ENCODE measurements around the gene HIPK2. TPM values are rescaled to one million over a fixed set of nuclear protein-coding genes. Genes with fewer than 3 reads are reported as not detected.

The HIPK2 gene
- total RNA-seq, 1 donor from 2014 or later = 89.1 TPM

GRCh38 chr7:139574618-139575337 is 203.0 kb downstream of the HIPK2 start:
- peaks cover 32% of the 10 kb centered on the region for H3K36me3 Mint-ChIP-seq

GRCh38 chr7:139573871-139574270 is 203.9 kb downstream of the HIPK2 start:
- peak; percentile 45 for DNase-seq (ENCODE audit: extremely low spot score, unreplicated experiment)
- peaks cover 27% of the 10 kb centered on the region for H3K36me3 Mint-ChIP-seq
- H3K4me3 Mint-ChIP-seq = no peak overlapping the region
- no peaks in the 10 kb centered on the region for H3K9me3 Mint-ChIP-seq
- no peak overlapping the region for H3K27ac Mint-ChIP-seq
- no peaks in the 10 kb centered on the region for H3K4me1 Mint-ChIP-seq (ENCODE audit: unreplicated experiment)
- TF ChIP-seq CTCF (conservative IDR thresholded peaks at IDR 0.05) = no peak
- no peaks in the 10 kb centered on the region for H3K27me3 Mint-ChIP-seq

More at GRCh38 chr7:139574618-139575337, 203.0 kb downstream of the HIPK2 start:
- no peaks in the 10 kb centered on the region for H3K9me3 Mint-ChIP-seq
- no peak for TF ChIP-seq CTCF (conservative IDR thresholded peaks at IDR 0.05)
- H3K27me3 Mint-ChIP-seq = no peaks in the 10 kb centered on the region
- no peaks in the 10 kb centered on the region for H3K4me1 Mint-ChIP-seq (ENCODE audit: unreplicated experiment)
- DNase-seq (ENCODE audit: extremely low spot score, unreplicated experiment) = peak; percentile 66
- H3K27ac Mint-ChIP-seq = no peak overlapping the region
- H3K4me3 Mint-ChIP-seq = no peak overlapping the region

GRCh38 chr7:139572704-139573385 is 205.0 kb downstream of the HIPK2 start:
- Mint-ChIP-seq H3K27ac (no peak overlapping the region), H3K4me3 (no peak overlapping the region), H3K27me3 (no peaks in the 10 kb centered on the region), H3K9me3 (no peaks in the 10 kb centered on the region), H3K4me1 (ENCODE audit: unreplicated experiment) (no peaks in the 10 kb centered on the region), H3K36me3 (peaks cover 30% of the 10 kb centered on the region)
- no peak for TF ChIP-seq CTCF (conservative IDR thresholded peaks at IDR 0.05)
- peak; percentile 63 for DNase-seq (ENCODE audit: extremely low spot score, unreplicated experiment)

- H3K9me3 Mint-ChIP-seq = no peaks in the 10 kb centered on the region
- H3K4me1 Mint-ChIP-seq (ENCODE audit: unreplicated experiment) = no peaks in the 10 kb centered on the region
- no peak overlapping the region for H3K4me3 Mint-ChIP-seq
- peak; percentile 25 for DNase-seq (ENCODE audit: extremely low spot score, unreplicated experiment)
- H3K27ac Mint-ChIP-seq = no peak overlapping the region
- H3K27me3 Mint-ChIP-seq = no peaks in the 10 kb centered on the region
- TF ChIP-seq CTCF (conservative IDR thresholded peaks at IDR 0.05) = no peak
- H3K36me3 Mint-ChIP-seq = peaks cover 30% of the 10 kb centered on the region
Measured at GRCh38 chr7:139572071-139572470, 205.7 kb downstream of the HIPK2 start.

GRCh38 chr7:139571651-139572050 is 206.1 kb downstream of the HIPK2 start:
- no peak for DNase-seq (ENCODE audit: extremely low spot score, unreplicated experiment)
- Mint-ChIP-seq H3K36me3 (peaks cover 32% of the 10 kb centered on the region), H3K27ac (no peak overlapping the region), H3K4me3 (no peak overlapping the region), H3K27me3 (no peaks in the 10 kb centered on the region), H3K4me1 (ENCODE audit: unreplicated experiment) (no peaks in the 10 kb centered on the region), H3K9me3 (no peaks in the 10 kb centered on the region)
- TF ChIP-seq CTCF (conservative IDR thresholded peaks at IDR 0.05) = no peak
